HEK293 (cell line): Measurements from ENCODE around the gene UGT2B7.

ENCODE experiments used
- CTCF ChIA-PET: fragments of 350-600 bp; formaldehyde crosslinking; extraction: SDS; loops from one replicate; lab custom pipeline; 2021; ENCODE audit warnings: antibody characterized with exemption; lab: Yijun Ruan, JAX
- POLR2A ChIA-PET: fragments of 300-600 bp; formaldehyde crosslinking; extraction: SDS; loops from one replicate; lab custom pipeline; 2020; ENCODE audit warnings: antibody characterized with exemption, inconsistent platforms; lab: Yijun Ruan, JAX
- H3K27ac ChIP-seq: fragments of 200-500 bp; sonication (Bioruptor generic); 2 replicates; pipeline ENCODE4 v1.5.1; 2014; ENCODE audit warnings: low read depth, low read length, control low read depth, inconsistent platforms; ENCODE audit errors: extremely low read depth
- H3K36me3 ChIP-seq, 2 experiments: fragments of 200-500 bp in 1 of 2; sonication (Bioruptor generic) in 1 of 2; 1 replicate in 1 of 2; 2 replicates in 1 of 2; pipeline ENCODE4 v1.5.1; 2014 to 2017; ENCODE audit warnings: inconsistent platforms in 2 of 2, low read length in 2 of 2; ENCODE audit not compliant: control insufficient read depth in 2 of 2, insufficient read depth in 1 of 2
- H3K4me1 ChIP-seq: fragments of 200-500 bp; sonication (Bioruptor generic); 2 replicates; pipeline ENCODE4 v1.5.1; 2014; ENCODE audit warnings: mild to moderate bottlenecking, low read length, inconsistent platforms; ENCODE audit not compliant: control insufficient read depth, insufficient read depth
- H3K4me3 ChIP-seq: 2 replicates; pipeline ENCODE4 v1.5.1; 2011; ENCODE audit warnings: low read depth, mild to moderate bottlenecking, control low read depth, low read length, moderate library complexity
- H3K9me3 ChIP-seq: fragments of 200-500 bp; sonication (Bioruptor generic); 2 replicates; pipeline ENCODE4 v1.5.1; 2014; ENCODE audit warnings: low read depth, low read length, inconsistent platforms; ENCODE audit not compliant: control insufficient read depth, insufficient read depth
- ELK4 ChIP-seq: IDR thresholded peaks from 2 replicates; pipeline ENCODE4 v1.6.1; 2011; ENCODE audit warnings: mild to moderate bottlenecking, low read depth, low read length, borderline replicate concordance
- FEZF1 ChIP-seq: fragments of 450-650 bp; formaldehyde crosslinking; IDR thresholded peaks from 2 replicates; pipeline ENCODE4 v1.5.1; 2016; ENCODE audit warnings: missing biosample characterization, missing genetic modification characterization
- HOXC10 ChIP-seq: sonication (generic); formaldehyde crosslinking; IDR thresholded peaks from 2 replicates; pipeline ENCODE4 v1.8.1; 2023; ENCODE audit warnings: mild to moderate bottlenecking, missing genetic modification reagents
- KLF16 ChIP-seq: fragments of 450-650 bp; formaldehyde crosslinking; IDR thresholded peaks from 2 replicates; pipeline ENCODE4 v1.5.1; 2017; ENCODE audit warnings: missing biosample characterization, missing genetic modification characterization
- KLF9 ChIP-seq: fragments of 450-650 bp; formaldehyde crosslinking; IDR thresholded peaks from 2 replicates; pipeline ENCODE4 v1.5.1; 2016; ENCODE audit warnings: missing biosample characterization, missing genetic modification characterization, low read depth
- MEIS1 ChIP-seq: sonication (generic); formaldehyde crosslinking; IDR thresholded peaks from 2 replicates; pipeline ENCODE4 v1.8.1; 2022; ENCODE audit warnings: missing genetic modification reagents, mild to moderate bottlenecking, borderline replicate concordance
- PRDM4 ChIP-seq: fragments of 450-650 bp; formaldehyde crosslinking; IDR thresholded peaks from 2 replicates; pipeline ENCODE4 v1.5.1; 2017; ENCODE audit warnings: missing biosample characterization, missing genetic modification characterization
- SCRT2 ChIP-seq: fragments of 450-650 bp; formaldehyde crosslinking; IDR thresholded peaks from 2 replicates; pipeline ENCODE4 v1.5.1; 2016; ENCODE audit warnings: missing biosample characterization, missing genetic modification characterization
- SP7 ChIP-seq: fragments of 450-650 bp; formaldehyde crosslinking; IDR thresholded peaks from 2 replicates; pipeline ENCODE4 v1.5.1; 2016; ENCODE audit warnings: missing biosample characterization, missing genetic modification characterization
- TCF7L2 ChIP-seq: IDR thresholded peaks from 2 replicates; pipeline ENCODE4 v1.6.1; 2011; ENCODE audit warnings: low read depth, mild to moderate bottlenecking, inconsistent platforms, low read length, moderate library complexity, borderline replicate concordance
- ZEB2 ChIP-seq: fragments of 450-650 bp; formaldehyde crosslinking; IDR thresholded peaks from 2 replicates; pipeline ENCODE4 v1.5.1; 2016; ENCODE audit warnings: missing biosample characterization, missing genetic modification characterization
- ZNF202 ChIP-seq: fragments of 450-650 bp; formaldehyde crosslinking; IDR thresholded peaks from 2 replicates; pipeline ENCODE4 v1.5.1; 2016; ENCODE audit warnings: missing biosample characterization, missing genetic modification characterization, borderline replicate concordance
- ZNF354C ChIP-seq: fragments of 450-650 bp; formaldehyde crosslinking; IDR thresholded peaks from 2 replicates; pipeline ENCODE4 v1.5.1; 2016; ENCODE audit warnings: missing biosample characterization, missing genetic modification characterization, low read depth, borderline replicate concordance
- ZNF433 ChIP-seq: fragments of 450-650 bp; formaldehyde crosslinking; IDR thresholded peaks from 2 replicates; pipeline ENCODE4 v1.5.1; 2016; ENCODE audit warnings: missing biosample characterization, missing genetic modification characterization, low read depth
- ZNF529 ChIP-seq: fragments of 450-650 bp; formaldehyde crosslinking; IDR thresholded peaks from 2 replicates; pipeline ENCODE4 v1.5.1; 2017; ENCODE audit warnings: missing genetic modification characterization, missing biosample characterization; ENCODE audit not compliant: insufficient replicate concordance
- ZNF629 ChIP-seq: fragments of 450-650 bp; formaldehyde crosslinking; IDR thresholded peaks from 2 replicates; pipeline ENCODE4 v1.5.1; 2017; ENCODE audit warnings: missing biosample characterization, missing genetic modification characterization
- ZNF660 ChIP-seq: fragments of 450-650 bp; IDR thresholded peaks from 2 replicates; pipeline ENCODE4 v1.5.1; 2018; ENCODE audit warnings: missing biosample characterization, mild to moderate bottlenecking, missing genetic modification characterization
- ZNF692 ChIP-seq: fragments of 450-650 bp; formaldehyde crosslinking; IDR thresholded peaks from 2 replicates; pipeline ENCODE4 v1.5.1; 2016; ENCODE audit warnings: missing biosample characterization, missing genetic modification characterization
- ZNF785 ChIP-seq: fragments of 450-650 bp; formaldehyde crosslinking; IDR thresholded peaks from 2 replicates; pipeline ENCODE4 v1.5.1; 2016; ENCODE audit warnings: missing biosample characterization, missing genetic modification characterization
- ZNF837 ChIP-seq: fragments of 450-650 bp; formaldehyde crosslinking; IDR thresholded peaks from 2 replicates; pipeline ENCODE4 v1.5.1; 2016; ENCODE audit warnings: missing biosample characterization, missing genetic modification characterization
- TF ChIP-seq, protein P1 (sequence below): fragments of 450-650 bp; formaldehyde crosslinking; IDR thresholded peaks from 2 replicates; pipeline ENCODE4 v1.5.1; 2016; ENCODE audit warnings: missing biosample characterization, missing genetic modification characterization, borderline replicate concordance

The UGT2B7 gene

DNA sequence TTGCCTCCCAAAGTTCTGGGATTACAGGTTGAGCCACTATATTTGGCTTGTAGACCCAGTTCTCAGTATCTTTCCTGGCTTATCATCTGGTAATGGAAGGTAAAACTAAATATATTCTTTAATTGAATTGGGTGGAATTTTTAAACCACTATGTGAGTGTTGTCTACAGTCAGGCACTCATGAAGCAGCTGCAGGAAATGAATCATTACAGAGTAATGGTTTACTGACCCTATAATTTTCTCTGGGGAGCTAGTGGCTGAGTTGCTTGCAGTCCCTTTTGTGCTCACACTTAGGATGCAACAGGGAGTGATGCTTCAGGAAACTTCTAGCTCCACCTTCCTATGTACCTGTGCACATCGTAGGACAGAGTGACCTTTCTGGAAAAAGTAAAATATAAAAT lies 4.1 kb upstream of the UGT2B7 start (continued):
- TF ChIP-seq ZNF629 (tag by site-specific recombination): no peak
- TF ChIP-seq KLF9 (tag by site-specific recombination): no peak
- TF ChIP-seq ZNF202 (tag by site-specific recombination): no peak
- no peak for TF ChIP-seq ZNF785 (tag by site-specific recombination)
- TF ChIP-seq KLF16 (tag by site-specific recombination): no peak
- no peak for TF ChIP-seq TCF7L2
- TF ChIP-seq FEZF1: no peak

DNA sequence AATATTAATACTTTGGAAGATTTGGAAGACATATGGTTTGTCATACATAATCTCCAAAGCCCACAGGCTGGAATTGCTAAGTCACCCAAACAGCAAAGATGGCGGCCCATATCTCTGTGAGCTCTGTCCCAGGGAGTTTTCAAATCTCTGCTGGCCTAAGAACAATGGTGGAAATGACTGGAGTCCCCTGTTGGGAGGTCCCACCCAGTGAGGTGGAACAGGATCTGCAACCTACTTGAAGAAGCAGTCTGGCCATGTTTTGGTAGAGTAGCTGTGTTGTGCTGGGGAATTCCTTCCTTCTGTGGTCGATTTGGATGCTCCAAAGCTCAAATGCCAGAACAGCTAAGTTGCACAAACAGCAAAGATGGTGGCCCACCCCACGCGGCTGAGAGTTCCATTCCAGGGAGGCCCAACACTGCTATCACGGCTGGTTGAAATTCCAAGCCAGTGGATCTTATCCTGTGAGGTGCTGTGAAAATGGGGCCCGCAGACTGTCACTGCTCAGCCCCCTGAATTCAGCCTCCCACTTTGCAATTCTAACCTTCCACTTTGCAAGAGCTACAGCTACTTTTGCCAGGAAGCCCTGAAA lies 3.2 kb upstream of the UGT2B7 start:
- CTCF ChIA-PET: no interaction called here
- Histone ChIP-seq H3K36me3 (no peaks in the 10 kb centered on the region), H3K4me3 (no peak overlapping the region), H3K4me1 (no peaks in the 10 kb centered on the region), H3K9me3 (no peaks in the 10 kb centered on the region)
- POLR2A ChIA-PET: no interaction called here
- no peak for TF ChIP-seq ZNF837 (tag by site-specific recombination)
- TF ChIP-seq ZNF529 (tag by site-specific recombination): no peak
- no peak for TF ChIP-seq ELK4
- TF ChIP-seq SP7 (tag by site-specific recombination): no peak
- no peak for TF ChIP-seq ZNF354C (tag by site-specific recombination)
- TF ChIP-seq ZNF433 (tag by site-specific recombination): no peak
- no peak for TF ChIP-seq MEIS1
- TF ChIP-seq ZNF660 (tag by site-specific recombination): no peak
- TF ChIP-seq ZNF692: no peak
- TF ChIP-seq, all 188 proteins: peak for 0
- H3K27ac ChIP-seq: no peak overlapping the region

GRCh38 chr4:69093681-69094080 lies 2.6 kb upstream of the UGT2B7 start:
- no peak overlapping the region for H3K4me3 ChIP-seq
- H3K36me3 ChIP-seq: no peaks in the 10 kb centered on the region
- ChIA-PET CTCF (no interaction called here), POLR2A (no interaction called here)
- H3K9me3 ChIP-seq: no peaks in the 10 kb centered on the region
- H3K4me1 ChIP-seq: no peaks in the 10 kb centered on the region
- no peak overlapping the region for H3K27ac ChIP-seq
- TF ChIP-seq, protein P1, sequence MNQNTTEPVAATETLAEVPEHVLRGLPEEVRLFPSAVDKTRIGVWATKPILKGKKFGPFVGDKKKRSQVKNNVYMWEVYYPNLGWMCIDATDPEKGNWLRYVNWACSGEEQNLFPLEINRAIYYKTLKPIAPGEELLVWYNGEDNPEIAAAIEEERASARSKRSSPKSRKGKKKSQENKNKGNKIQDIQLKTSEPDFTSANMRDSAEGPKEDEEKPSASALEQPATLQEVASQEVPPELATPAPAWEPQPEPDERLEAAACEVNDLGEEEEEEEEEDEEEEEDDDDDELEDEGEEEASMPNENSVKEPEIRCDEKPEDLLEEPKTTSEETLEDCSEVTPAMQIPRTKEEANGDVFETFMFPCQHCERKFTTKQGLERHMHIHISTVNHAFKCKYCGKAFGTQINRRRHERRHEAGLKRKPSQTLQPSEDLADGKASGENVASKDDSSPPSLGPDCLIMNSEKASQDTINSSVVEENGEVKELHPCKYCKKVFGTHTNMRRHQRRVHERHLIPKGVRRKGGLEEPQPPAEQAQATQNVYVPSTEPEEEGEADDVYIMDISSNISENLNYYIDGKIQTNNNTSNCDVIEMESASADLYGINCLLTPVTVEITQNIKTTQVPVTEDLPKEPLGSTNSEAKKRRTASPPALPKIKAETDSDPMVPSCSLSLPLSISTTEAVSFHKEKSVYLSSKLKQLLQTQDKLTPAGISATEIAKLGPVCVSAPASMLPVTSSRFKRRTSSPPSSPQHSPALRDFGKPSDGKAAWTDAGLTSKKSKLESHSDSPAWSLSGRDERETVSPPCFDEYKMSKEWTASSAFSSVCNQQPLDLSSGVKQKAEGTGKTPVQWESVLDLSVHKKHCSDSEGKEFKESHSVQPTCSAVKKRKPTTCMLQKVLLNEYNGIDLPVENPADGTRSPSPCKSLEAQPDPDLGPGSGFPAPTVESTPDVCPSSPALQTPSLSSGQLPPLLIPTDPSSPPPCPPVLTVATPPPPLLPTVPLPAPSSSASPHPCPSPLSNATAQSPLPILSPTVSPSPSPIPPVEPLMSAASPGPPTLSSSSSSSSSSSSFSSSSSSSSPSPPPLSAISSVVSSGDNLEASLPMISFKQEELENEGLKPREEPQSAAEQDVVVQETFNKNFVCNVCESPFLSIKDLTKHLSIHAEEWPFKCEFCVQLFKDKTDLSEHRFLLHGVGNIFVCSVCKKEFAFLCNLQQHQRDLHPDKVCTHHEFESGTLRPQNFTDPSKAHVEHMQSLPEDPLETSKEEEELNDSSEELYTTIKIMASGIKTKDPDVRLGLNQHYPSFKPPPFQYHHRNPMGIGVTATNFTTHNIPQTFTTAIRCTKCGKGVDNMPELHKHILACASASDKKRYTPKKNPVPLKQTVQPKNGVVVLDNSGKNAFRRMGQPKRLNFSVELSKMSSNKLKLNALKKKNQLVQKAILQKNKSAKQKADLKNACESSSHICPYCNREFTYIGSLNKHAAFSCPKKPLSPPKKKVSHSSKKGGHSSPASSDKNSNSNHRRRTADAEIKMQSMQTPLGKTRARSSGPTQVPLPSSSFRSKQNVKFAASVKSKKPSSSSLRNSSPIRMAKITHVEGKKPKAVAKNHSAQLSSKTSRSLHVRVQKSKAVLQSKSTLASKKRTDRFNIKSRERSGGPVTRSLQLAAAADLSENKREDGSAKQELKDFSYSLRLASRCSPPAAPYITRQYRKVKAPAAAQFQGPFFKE (tag by site-specific recombination): no peak
- TF ChIP-seq PRDM4 (no peak), ZEB2 (tag by site-specific recombination) (no peak), HOXC10 (CRISPR knock-in tag) (no peak), SCRT2 (tag by site-specific recombination) (no peak)
